OCI-LY1 (cell line): ENCODE results near the gene SH3RF3.

Experiments used
- EZH2 ChIP-seq: fragments of 200-600 bp; sonication (generic), shearing (Covaris generic); IDR thresholded peaks from 2 replicates; pipeline ENCODE4 v1.8.0; 2017; ENCODE audit warnings: borderline replicate concordance, mixed run types, mild to moderate bottlenecking, antibody characterized with exemption, low read length, moderate library complexity, mixed read lengths
- TF ChIP-seq, protein P1 (sequence below): fragments of 200-600 bp; sonication (generic), shearing (Covaris generic); IDR thresholded peaks from 2 replicates; pipeline ENCODE4 v1.5.1; 2017; ENCODE audit warnings: mild to moderate bottlenecking, antibody characterized with exemption, low read length, moderate library complexity, mixed read lengths

DNA sequence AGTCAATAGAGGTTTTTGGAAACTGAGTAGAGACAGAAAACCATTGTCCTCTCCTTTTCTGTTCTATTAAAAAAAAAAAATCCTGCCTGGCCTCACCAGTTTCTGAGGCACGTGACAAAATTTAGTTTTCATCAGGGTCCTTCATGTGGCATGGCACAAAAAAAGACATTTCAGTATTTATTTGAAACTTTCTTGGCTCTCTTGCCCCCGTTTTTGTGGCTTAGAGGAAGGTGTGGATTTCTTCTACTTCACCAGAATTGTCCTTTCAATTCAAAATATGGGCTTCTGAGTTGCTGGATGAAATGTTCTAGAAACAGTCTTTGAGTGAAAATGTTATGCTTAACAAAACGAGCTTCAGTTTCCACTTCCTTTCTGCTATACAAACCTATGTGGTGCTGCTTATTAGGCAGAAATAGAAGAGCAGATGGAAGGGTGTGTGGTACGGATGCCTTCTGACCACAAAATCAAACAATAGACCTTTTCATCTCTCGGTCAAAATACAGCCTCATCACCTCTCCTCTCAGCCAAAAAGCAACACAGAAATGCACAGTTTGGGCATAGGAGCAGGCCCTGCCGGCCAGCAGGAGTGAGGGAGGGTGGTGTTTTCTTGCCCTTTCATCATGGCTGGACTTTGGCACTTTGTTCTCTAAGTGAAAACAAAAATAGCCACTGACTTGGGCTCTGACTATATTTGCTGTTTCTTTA, 89.2 kb downstream of the SH3RF3 start:
- no peak for TF ChIP-seq EZH2
- TF ChIP-seq, protein P1, sequence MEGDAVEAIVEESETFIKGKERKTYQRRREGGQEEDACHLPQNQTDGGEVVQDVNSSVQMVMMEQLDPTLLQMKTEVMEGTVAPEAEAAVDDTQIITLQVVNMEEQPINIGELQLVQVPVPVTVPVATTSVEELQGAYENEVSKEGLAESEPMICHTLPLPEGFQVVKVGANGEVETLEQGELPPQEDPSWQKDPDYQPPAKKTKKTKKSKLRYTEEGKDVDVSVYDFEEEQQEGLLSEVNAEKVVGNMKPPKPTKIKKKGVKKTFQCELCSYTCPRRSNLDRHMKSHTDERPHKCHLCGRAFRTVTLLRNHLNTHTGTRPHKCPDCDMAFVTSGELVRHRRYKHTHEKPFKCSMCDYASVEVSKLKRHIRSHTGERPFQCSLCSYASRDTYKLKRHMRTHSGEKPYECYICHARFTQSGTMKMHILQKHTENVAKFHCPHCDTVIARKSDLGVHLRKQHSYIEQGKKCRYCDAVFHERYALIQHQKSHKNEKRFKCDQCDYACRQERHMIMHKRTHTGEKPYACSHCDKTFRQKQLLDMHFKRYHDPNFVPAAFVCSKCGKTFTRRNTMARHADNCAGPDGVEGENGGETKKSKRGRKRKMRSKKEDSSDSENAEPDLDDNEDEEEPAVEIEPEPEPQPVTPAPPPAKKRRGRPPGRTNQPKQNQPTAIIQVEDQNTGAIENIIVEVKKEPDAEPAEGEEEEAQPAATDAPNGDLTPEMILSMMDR: no peak
